ENCODE data around the gene ARID1B.

The ARID1B gene

DNA sequence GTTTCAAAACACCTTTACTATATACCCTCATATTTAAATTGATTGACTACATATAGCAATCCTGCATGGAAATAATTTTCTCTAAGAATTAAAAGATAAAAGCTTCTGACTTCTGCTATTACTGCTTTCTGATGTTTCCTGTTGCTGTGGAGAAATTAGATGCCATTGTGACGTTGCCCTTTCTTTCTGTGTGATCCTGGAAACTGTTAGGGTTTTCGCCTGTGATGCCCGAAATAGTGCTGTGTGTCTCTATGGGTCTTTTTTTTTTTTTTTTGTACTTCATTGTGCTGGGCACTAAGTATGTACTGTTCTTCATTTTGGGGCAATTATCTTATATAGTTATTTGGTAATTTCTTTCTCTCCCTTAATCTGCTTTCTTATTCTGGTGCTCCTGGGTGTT lies 205.0 kb downstream of the ARID1B start:
- TF ChIP-seq GATA2 (IDR thresholded peaks at IDR 0.05; ENCODE audit: low read depth, low read length), result no peak

GRCh38 chr6:156984178-156984738 lies 207.1 kb downstream of the ARID1B start:
- TF ChIP-seq GATA3 (IDR thresholded peaks at IDR 0.05; ENCODE audit: low read depth, low read length), result no peak

GRCh38 chr6:156985309-156985708 lies 208.1 kb downstream of the ARID1B start:
- TF ChIP-seq GATA2 (IDR thresholded peaks at IDR 0.05; ENCODE audit: low read depth, low read length), result no peak

GRCh38 chr6:156988276-156989158 lies 211.3 kb downstream of the ARID1B start:
- TF ChIP-seq GATA3 (IDR thresholded peaks at IDR 0.05; ENCODE audit: low read depth, low read length) (no peak), GATA2 (IDR thresholded peaks at IDR 0.05; ENCODE audit: low read depth, low read length) (0 out of 2 replicates have a peak, but pooled peaks have one; percentile 14)

DNA sequence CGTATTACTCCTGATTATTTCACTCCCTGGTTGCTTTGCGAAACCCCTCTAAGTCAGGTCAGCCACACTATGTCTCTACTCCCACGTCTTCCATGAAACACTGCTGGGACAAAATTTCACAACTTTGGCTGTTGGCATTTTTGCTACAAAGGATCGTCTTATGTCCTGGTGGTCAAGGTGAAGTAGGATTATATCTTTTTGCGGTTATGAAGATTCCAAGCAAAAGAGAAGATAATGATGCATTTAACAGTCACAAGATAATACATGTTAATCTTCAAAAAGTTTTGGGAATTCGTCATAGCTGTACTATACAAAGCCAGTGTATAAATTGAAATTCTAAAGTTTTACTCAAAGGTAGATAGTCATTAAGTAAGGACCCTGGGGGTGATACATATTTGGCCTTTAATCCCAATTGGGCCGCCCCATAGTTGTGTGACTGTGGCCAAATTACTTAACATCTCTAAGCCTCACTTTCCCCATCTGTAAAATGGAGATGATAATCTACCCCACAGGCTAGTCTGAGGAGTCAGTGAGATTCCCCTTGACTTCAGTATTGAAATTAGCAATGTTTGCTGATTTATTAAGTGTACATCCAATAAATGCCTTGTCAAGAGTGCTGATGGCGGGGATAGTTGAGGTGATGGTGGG lies 212.1 kb downstream of the ARID1B start:
- no peak for TF ChIP-seq GATA2 (IDR thresholded peaks at IDR 0.05; ENCODE audit: low read depth, low read length)
- no peak for TF ChIP-seq GATA3 (IDR thresholded peaks at IDR 0.05; ENCODE audit: low read depth, low read length)

- TF ChIP-seq GATA3 (IDR thresholded peaks at IDR 0.05; ENCODE audit: low read depth, low read length), result no peak
- peak; percentile 60 for TF ChIP-seq GATA2 (IDR thresholded peaks at IDR 0.05; ENCODE audit: low read depth, low read length)
Observed at GRCh38 chr6:156992020-156992804, 215.0 kb downstream of the ARID1B start.

- TF ChIP-seq GATA3 (IDR thresholded peaks at IDR 0.05; ENCODE audit: low read depth, low read length), result no peak
- no peak for TF ChIP-seq GATA2 (IDR thresholded peaks at IDR 0.05; ENCODE audit: low read depth, low read length)
Observed at GRCh38 chr6:156993713-156994112, 216.5 kb downstream of the ARID1B start.

DNA sequence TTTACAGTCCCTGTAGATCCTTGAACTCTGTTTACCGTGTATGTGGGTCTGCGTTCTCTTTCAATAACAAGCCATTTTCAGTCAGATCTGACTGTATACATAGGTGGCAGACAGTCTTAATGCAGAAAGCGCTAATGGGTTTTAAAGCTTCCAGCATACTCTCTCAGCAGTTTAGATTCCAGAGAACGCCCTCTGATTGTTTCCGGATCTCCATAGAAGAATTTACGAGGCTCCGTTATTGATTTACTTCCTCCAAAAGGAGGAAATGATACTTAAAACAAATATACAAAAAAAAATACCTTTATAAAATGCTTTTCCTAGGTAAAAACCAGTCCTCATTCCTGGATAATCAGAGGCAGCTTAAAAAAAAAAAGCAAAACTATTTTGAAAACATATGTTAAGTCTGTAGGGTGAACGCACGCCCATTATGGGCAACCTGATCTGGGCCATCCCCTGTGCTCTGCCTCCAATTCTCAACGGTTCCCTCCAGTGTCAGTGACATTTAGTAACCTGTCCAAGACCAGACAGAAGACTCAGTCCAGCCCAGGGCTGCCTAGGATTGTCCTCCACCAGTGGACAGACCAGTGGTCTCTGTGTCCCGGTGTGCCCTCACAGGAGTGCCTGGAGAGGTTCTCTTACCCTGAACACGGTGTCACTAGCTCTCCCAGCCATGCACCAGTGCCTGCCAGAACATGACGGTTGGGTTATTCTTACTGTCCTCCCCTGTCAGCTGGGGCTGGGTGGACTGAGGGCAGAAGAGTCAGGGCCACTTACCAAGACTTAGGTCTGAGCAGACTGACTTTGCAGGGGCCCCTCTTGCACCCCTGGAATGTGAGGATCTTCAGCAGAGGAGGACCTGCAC lies 217.3 kb downstream of the ARID1B start:
- TF ChIP-seq GATA2 (IDR thresholded peaks at IDR 0.05; ENCODE audit: low read depth, low read length), result no peak
- TF ChIP-seq GATA3 (IDR thresholded peaks at IDR 0.05; ENCODE audit: low read depth, low read length), result no peak

DNA sequence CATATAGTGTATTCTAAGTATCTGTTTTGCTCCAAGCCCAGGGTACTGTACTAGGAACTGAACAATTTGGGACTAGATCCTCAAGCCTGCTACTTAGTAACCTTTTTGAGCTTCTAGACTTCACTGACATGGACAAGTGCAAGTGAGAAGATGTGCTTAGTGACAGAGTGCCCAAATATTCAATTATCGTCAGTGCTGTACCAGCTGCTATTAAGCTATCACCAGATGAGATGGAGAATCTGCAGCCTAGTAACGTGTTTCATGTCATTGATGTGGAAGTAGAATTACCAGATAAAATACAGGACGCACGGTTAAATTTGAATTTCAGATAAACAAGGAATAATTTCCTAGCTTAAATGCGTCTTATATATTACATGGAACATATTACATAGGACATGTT lies 218.3 kb downstream of the ARID1B start:
- TF ChIP-seq GATA3 (IDR thresholded peaks at IDR 0.05; ENCODE audit: low read depth, low read length) (no peak), GATA2 (IDR thresholded peaks at IDR 0.05; ENCODE audit: low read depth, low read length) (no peak)

- TF ChIP-seq GATA3 (IDR thresholded peaks at IDR 0.05; ENCODE audit: low read depth, low read length) (no peak), GATA2 (IDR thresholded peaks at IDR 0.05; ENCODE audit: low read depth, low read length) (no peak)
Observed at GRCh38 chr6:156996265-156996664, 219.1 kb downstream of the ARID1B start.

- TF ChIP-seq GATA3 (IDR thresholded peaks at IDR 0.05; ENCODE audit: low read depth, low read length) (no peak), GATA2 (IDR thresholded peaks at IDR 0.05; ENCODE audit: low read depth, low read length) (no peak)
Observed at GRCh38 chr6:156998794-156999330, 221.7 kb downstream of the ARID1B start.

DNA sequence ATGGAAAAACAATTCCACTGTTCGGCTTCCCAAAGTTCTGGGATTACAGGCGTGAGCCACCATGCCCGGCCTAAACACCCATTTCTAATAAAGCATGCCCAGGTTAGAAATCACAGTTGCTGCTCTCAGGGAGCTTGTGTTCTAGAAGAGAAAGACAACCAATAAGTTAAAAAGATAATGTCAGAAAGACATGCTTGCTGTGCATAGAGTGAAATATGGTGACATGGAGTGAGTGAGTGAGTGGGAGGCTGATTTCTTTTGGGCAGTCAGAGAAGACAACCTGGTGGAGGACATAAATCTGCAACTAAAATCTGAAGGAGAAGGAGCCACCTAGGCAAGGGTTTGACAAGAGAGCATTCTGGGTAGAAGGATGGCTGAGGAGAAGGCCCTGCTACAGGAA lies 222.6 kb downstream of the ARID1B start:
- TF ChIP-seq GATA2 (IDR thresholded peaks at IDR 0.05; ENCODE audit: low read depth, low read length) (no peak), GATA3 (IDR thresholded peaks at IDR 0.05; ENCODE audit: low read depth, low read length) (no peak)

DNA sequence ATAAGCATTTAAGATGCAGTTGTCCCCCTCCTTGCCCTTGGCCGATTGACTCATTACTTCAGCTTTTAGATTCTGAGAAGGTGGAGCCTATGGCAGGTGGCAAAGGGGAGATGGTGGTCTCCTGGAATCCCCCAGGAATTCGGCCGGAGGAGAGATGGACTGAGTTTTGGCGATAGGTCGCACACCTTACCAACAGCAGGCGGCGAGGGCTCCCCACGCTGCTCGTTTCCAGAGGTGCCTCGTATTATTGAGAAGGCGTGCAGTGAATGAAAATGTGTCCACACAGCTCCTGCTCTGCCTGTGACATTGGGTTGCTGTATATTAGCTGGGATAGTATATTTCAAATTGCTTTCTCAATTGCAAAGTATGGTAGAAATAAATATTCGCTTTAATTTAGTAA lies 224.5 kb downstream of the ARID1B start:
- TF ChIP-seq GATA2 (IDR thresholded peaks at IDR 0.05; ENCODE audit: low read depth, low read length) (no peak), GATA3 (IDR thresholded peaks at IDR 0.05; ENCODE audit: low read depth, low read length) (no peak)
